Neural cell (in vitro differentiated cells): ENCODE results near the gene OCIAD2.

Experiments used
- EP300 ChIP-seq: fragments of 450-650 bp; conservative IDR thresholded peaks from 2 replicates; pipeline ENCODE4 v1.6.1; 2014; ENCODE audit warnings: antibody characterized with exemption, mild to moderate bottlenecking, moderate library complexity; ENCODE audit not compliant: poor library complexity, severe bottlenecking
- RAD21 ChIP-seq: fragments of 450-650 bp; conservative IDR thresholded peaks from 2 replicates; pipeline ENCODE4 v1.6.1; 2014; ENCODE audit warnings: antibody characterized with exemption, mild to moderate bottlenecking, moderate library complexity
- REST ChIP-seq: IDR thresholded peaks from 2 replicates; pipeline ENCODE4 v1.6.1; 2012; ENCODE audit warnings: borderline replicate concordance
- TF ChIP-seq, protein P1 (sequence below): fragments of 450-650 bp; IDR thresholded peaks from 2 replicates; pipeline ENCODE4 v1.5.1; 2014; ENCODE audit warnings: antibody characterized with exemption, mild to moderate bottlenecking, moderate library complexity; ENCODE audit not compliant: poor library complexity, severe bottlenecking

- TF ChIP-seq, protein P1, sequence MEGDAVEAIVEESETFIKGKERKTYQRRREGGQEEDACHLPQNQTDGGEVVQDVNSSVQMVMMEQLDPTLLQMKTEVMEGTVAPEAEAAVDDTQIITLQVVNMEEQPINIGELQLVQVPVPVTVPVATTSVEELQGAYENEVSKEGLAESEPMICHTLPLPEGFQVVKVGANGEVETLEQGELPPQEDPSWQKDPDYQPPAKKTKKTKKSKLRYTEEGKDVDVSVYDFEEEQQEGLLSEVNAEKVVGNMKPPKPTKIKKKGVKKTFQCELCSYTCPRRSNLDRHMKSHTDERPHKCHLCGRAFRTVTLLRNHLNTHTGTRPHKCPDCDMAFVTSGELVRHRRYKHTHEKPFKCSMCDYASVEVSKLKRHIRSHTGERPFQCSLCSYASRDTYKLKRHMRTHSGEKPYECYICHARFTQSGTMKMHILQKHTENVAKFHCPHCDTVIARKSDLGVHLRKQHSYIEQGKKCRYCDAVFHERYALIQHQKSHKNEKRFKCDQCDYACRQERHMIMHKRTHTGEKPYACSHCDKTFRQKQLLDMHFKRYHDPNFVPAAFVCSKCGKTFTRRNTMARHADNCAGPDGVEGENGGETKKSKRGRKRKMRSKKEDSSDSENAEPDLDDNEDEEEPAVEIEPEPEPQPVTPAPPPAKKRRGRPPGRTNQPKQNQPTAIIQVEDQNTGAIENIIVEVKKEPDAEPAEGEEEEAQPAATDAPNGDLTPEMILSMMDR = no peak
- TF ChIP-seq RAD21 (no peak), REST (no peak), EP300 (no peak)
These were observed 61.7 kb downstream of the OCIAD2 start for GRCh38 chr4:48844843-48845242.
